Measurements from ENCODE around the gene PET117.
"Not testable (repeated sequence)": the region's sequence is repeated elsewhere in the genome, so short reads cannot be mapped to it uniquely, and the experiment has no call there.

PET117 gene

GRCh38 chr20:18137412-18138265 lies at the start of gene PET117, which contains the start of gene KAT14:
Gene PET117 (plus strand): TSS chr20:18137863. CDS start chr20:18137956, 93 bp downstream.
Gene KAT14 (plus strand): TSS chr20:18137863. CDS start chr20:18142661, 4,798 bp downstream.
- DNase-seq: peak; percentile 88

DNA sequence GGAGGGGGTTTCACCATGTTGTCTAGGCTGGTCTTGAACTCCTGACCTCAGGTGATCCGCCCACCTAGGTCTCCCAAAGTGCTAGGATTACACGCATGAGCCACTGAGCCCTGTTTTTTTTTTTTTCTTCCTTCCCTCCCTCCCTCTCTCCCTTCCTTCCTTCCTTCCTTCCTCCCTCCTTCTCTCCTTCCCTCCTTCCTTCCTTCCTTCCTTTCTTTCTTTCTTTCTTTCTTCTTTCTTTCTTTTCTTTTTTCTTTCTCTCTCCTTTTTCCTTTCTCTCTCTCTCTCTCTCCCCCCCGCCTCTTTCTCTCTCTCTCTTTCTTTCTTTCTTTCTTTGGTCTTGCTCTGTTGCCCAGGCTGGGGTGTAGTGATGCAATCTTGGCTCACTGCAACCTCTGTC lies 49.4 kb upstream of the PET117 start:
- not testable (repeated sequence) for DNase-seq

GRCh38 chr20:18088841-18089240 lies 48.8 kb upstream of the PET117 start:
- DNase-seq: not testable (repeated sequence)

DNA sequence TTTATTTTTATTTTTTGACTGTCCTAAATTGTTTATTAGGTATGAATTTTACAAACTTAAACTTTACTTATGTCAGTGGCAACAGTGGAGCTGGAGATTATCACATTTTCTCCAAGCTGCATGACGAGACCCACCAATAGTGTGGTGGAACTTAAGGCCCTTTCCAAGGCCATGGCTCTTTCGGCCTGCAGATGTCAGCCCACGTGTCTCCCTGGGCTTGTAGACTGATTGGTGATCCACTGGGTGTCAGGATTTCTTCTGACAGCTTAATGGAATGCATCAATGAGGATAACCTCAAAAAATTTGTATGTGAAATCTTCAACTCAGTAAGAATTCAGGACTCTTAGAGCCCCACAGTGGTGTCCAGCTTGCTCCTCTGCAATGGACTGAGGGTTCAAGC lies 47.6 kb upstream of the PET117 start:
- no peak for DNase-seq

- DNase-seq: no peak
These were observed 47.2 kb upstream of the PET117 start for GRCh38 chr20:18090477-18090876.

DNA sequence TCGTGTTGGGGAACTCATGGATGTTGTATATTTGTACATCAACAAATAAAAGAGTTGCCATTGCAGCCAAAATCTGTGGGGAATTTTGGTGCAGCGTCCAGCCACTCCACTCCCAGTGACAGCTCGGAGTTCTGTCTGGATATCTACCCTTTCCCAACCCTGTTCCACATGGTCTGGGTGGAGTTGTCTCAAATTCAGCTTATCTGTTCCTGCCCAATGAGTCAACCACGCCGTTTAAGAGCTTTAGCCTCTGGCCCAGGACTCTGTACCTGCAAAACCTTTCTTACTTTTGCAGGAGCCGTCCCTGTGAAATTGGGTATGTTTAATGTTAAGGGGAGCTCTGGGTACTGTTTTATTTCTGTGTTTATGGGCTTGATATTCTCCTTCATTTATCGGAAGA lies 46.0 kb upstream of the PET117 start:
- no peak for DNase-seq

DNA sequence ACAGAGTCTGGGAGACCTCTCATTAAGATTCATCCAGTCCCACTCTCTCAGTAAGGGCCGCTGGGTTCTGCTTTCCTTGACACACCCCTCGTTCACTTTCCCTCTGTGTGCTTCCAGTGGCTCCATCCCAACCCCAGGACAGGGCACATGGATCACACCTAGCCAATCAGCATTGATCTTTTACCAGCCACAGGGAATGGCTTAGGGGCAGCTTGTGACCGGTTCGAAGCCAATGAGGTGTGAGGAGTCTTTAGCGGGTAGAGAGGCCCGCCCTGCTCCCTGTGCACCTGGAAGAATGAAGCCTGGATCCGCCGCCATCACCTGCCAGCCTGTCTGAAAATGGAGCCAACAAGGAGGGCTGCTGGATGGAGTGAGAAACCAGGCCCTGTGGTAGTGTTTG lies 44.8 kb upstream of the PET117 start:
- no peak for DNase-seq

DNA sequence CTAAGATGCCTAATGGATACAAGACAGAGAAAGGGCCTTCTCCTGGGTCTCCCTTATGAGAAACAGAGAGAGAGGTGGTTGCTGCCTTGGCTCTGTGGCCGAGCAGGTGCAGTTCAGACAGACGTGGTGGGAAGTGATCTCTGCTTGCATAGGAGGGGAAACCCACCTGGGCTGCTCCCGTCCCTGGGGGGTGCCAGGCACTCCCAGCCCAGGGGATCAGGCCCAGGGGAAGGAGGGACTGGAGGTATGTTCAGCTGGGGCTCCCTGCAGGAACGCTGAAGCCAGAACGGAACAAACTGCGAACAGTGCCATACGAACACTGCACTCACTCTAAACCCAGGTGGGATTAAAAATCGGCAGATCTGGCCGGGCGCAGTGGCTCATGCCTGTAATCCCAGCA lies 44.3 kb upstream of the PET117 start:
- DNase-seq: no peak

GRCh38 chr20:18094191-18094590 lies 43.5 kb upstream of the PET117 start:
- no peak for DNase-seq

DNA sequence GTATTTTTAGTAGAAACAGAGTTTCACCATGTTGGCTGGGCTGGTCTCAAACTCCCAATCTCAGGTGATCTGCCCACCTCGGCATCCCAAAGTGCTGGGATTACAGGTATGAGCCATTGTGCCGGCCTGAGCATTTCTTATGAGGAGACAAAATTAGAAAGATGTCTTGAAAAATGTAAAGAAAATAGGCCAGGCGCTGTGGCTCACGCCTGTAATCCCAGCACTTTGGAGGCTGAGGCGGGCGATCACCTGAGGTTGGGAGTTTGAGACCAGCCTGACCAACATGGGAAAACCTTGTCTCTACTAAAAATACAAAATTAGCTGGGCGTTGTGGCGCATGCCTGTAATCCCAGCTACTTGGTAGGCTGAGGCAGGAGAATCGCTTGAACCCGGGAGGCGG lies 37.1 kb upstream of the PET117 start:
- not testable (repeated sequence) for DNase-seq

GRCh38 chr20:18101125-18101810 lies 36.4 kb upstream of the PET117 start:
- DNase-seq: no peak

DNA sequence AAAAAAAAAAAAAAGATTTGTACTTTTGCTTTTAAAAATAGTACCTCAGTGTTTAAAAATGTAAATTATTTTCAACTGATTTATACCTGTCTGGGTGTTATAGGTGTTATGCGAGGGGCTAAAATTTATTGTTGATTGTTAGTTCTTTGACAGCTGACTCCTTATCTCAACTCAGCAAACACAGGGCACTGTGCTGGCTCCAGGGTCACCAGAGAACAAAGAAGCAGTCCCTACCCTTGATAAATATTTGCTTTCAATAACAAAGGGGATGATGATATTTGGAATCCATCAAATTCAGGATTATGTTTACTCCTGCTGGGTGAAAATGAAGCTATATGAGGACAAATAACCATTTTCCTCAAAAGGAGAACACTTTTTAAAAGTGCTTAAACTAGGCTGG lies 34.2 kb upstream of the PET117 start:
- no peak for DNase-seq

DNA sequence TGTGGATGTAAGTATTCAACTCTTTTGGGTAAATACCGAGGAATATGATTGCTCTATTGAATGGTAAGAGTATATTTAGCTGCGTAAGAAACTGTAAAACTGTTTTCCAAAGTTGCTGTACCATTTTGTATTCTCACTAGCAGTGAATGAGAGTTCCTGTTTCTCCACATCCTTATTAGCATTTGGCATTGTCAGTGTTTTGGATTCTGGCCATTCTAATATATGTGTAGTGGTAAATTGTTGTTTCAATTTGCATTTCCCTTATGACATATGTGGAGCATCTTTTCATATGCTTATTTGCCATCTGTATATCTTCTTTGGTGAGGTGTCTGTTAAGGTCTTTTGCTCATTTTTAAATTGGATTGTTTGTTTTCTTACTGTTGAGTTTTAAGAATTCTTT lies 29.3 kb upstream of the PET117 start:
- DNase-seq: no peak

DNA sequence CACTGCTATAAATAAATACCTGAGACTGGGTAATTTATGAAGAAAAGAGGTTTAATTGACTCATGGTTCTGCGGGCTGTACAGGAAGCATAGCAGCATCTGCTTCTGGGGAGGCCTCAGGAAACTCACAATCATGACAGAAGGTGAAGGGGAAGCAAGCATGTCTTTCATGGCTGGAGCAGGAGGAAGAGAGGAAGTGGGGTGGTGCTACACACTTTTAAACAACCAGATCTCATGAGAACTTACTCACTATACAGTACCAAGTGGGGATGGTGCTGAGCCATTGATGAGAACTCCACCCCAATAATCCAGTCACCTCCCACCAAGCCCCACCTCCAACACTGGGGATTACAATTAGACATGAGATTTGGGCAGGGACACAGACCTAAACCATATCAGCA lies 9.1 kb upstream of the PET117 start:
- not testable (repeated sequence) for DNase-seq

GRCh38 chr20:18132663-18133062 lies 5.0 kb upstream of the PET117 start:
- no peak for DNase-seq

DNA sequence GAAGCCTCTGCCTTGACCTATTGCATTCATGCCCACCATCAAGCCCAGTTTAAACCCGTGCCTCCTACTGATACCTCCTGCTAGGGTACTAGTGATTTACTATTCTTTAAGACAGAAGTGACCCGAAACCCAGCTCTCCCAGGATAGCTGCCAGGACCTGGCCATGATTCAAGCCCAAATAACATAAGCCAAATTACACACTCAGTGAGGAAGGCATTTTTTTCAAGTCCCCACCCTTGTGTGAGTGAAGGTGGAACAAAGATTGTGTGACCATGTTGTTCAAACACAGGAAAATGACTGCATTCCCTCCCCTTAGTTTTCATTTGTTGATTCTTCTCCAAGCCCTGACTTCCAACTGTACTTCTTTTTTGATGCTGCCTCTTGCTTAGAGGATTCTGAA lies 3.7 kb upstream of the PET117 start:
- DNase-seq: no peak

- no peak for DNase-seq
These were observed 561 bp downstream of the PET117 start for GRCh38 chr20:18138266-18138582.

DNA sequence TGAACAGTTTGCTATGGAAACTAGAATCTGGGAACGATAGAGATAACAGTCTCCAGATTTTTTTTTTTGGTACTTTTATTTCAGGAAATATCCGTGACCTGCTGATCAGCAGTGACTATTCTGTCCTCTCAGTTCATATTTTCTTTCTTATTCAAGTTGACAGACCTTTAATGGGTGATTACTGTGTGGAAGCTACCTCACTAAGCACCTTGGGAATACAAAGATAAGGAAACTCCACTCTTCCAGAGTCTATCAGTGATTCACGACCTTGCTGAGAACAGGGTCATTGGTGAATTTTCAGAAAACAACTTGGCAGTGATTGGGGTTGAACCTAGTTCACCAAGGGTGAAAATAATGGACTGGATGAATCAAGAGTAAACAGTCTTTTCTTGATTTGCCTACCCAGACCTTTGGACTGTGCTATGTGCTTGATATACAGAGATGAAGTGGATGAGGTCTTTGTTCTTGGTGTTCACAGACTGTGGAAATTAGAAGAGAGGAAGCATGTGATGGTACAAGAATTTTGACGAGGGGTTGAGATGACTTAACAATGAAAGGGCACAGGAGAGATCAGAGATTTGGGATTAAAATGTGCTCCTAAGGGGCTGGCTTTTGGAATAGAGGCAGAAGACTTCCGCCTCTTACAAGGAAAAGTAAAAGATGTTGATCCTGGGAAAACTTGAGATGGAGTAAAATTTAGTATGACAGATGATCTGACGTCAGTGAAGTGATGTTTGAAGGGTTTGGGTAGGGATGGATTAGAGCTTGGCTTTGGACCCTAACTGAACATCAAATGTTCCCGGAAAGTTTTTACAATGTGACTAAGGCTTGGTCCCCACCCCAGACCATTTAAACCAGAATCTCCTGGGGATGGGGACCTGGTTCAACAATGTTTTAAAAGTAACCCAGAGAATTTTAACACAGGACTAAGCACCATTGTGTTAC lies 1.2 kb downstream of the PET117 start:
- no peak for DNase-seq

DNA sequence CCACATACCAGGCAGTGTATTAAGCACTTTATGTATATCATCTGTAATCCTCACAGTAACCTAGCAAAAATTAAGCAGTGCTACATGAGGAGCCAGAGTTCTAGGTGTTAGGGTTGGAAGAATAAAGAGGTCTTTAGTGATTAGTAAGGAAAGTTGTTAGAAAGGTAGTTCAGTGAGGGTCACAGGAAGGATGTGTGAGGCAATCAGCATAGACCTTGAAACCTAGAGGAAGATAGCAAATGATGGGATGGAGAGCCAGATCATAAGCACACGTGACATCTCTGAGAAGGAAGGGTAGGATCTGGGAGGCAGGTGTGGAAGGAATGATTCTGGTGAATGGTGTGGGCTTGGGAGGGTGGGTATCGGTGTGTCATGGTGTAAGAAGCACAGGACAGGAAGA lies 2.2 kb downstream of the PET117 start:
- DNase-seq: no peak

DNA sequence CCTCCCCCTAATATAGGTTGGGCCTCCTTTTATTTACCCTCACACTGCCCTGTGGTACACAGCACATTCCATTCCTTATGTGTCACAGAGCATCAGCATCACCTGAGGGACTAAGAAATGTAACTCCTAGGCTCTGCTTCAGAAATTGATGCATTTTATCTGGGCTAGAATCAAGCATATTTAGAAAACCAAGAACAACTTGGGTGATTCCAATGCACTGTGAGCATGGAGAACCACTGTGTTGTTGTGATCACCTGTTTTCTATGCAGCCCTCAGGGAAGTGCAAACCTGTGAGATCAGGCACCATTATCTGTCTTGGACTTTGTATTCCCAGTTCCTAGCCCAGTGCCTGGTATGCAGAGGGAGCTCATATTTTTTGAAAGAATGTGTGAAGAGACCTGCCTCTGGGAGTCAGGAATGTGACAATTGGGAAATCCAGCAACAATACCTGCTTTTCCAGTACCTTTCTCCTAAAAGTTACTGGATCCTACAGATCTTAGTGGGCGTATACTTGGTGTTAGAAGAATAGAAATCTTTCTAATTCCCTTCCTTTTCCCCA lies 7.0 kb downstream of the PET117 start:
- no peak for DNase-seq

GRCh38 chr20:18154342-18154741 lies 16.7 kb downstream of the PET117 start:
- DNase-seq: no peak

GRCh38 chr20:18156045-18156444 lies 18.4 kb downstream of the PET117 start:
- DNase-seq: no peak

DNA sequence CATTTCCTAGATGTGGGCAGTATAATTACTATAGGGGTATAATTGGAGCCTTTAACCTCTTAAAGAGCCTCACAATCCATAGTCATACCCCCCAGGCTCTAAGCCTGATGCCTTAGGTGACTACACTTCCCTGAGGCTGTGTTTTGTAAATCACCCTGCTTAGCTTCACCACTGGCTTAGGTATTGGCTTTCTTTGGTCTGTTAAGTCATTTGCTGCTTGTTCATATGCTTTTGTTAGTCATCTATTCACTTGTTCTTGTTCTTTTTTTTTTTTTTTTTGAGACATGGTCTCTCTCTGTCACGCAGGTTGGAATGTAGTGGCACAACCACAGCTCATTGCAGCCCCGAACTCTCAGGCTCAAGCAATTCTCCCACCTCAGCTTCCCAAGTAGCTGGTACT lies 26.7 kb downstream of the PET117 start:
- DNase-seq: no peak
